Neural crest cell (in vitro differentiated cells): ENCODE measurements around the gene PFKP. TPM values are rescaled to one million over a fixed set of nuclear protein-coding genes. Genes with fewer than 3 reads are reported as not detected.

Experiments
- DNase-seq: peaks from one replicate; pipeline ENCODE4 v3.0.0; 2021; ENCODE audit warnings: low read depth, mixed read lengths, low spot score
- H3K27ac Mint-ChIP-seq: one replicate; pipeline ENCODE4 v1.8.0; 2021; ENCODE audit warnings: mild to moderate bottlenecking, mixed read lengths; ENCODE audit not compliant: unreplicated experiment
- H3K27me3 Mint-ChIP-seq: 2 replicates; pipeline ENCODE4 v1.8.0; 2021; ENCODE audit warnings: low read depth, mild to moderate bottlenecking, mixed read lengths
- H3K36me3 Mint-ChIP-seq: 2 replicates; pipeline ENCODE4 v1.8.0; 2021; ENCODE audit warnings: low read depth, mild to moderate bottlenecking, mixed read lengths
- H3K4me1 Mint-ChIP-seq: 2 replicates; pipeline ENCODE4 v1.8.0; 2021; ENCODE audit warnings: mixed read lengths
- H3K4me3 Mint-ChIP-seq: one replicate; pipeline ENCODE4 v1.8.0; 2021; ENCODE audit warnings: mild to moderate bottlenecking, mixed read lengths
- H3K9me3 Mint-ChIP-seq: 2 replicates; pipeline ENCODE4 v1.8.0; 2021; ENCODE audit warnings: mixed read lengths
- CTCF ChIP-seq: fragments of 200-600 bp; sonication (generic); conservative IDR thresholded peaks from 2 replicates; pipeline ENCODE4 v1.5.0; 2021; ENCODE audit warnings: antibody characterized with exemption, mild to moderate bottlenecking
- total RNA-seq: library from RNA; stranded (reverse); gene quantifications from 2 replicates; pipeline ENCODE4 v1.2.1, GENCODE V29; 2021

Gene PFKP
- total RNA-seq, 1 donor from 2014 or later = 18.9 TPM

GRCh38 chr10:3023892-3024291 lies 43.5 kb upstream of the PFKP start:
- peaks cover 3% of the 10 kb centered on the region for H3K4me1 Mint-ChIP-seq
- no peak for DNase-seq
- no peaks in the 10 kb centered on the region for H3K36me3 Mint-ChIP-seq
- TF ChIP-seq CTCF = no peak
- H3K9me3 Mint-ChIP-seq = peaks cover 6% of the 10 kb centered on the region
- H3K27ac Mint-ChIP-seq = no peak overlapping the region
- H3K27me3 Mint-ChIP-seq = peaks cover 3% of the 10 kb centered on the region
- no peak overlapping the region for H3K4me3 Mint-ChIP-seq

- DNase-seq = no peak
- H3K4me3 Mint-ChIP-seq = no peak overlapping the region
- peaks cover 3% of the 10 kb centered on the region for H3K27me3 Mint-ChIP-seq
- H3K36me3 Mint-ChIP-seq = no peaks in the 10 kb centered on the region
- no peak for TF ChIP-seq CTCF
- no peak overlapping the region for H3K27ac Mint-ChIP-seq
- peaks cover 3% of the 10 kb centered on the region for H3K4me1 Mint-ChIP-seq
- H3K9me3 Mint-ChIP-seq = peaks cover 6% of the 10 kb centered on the region
Observed at GRCh38 chr10:3025026-3025683, 42.2 kb upstream of the PFKP start.

DNA sequence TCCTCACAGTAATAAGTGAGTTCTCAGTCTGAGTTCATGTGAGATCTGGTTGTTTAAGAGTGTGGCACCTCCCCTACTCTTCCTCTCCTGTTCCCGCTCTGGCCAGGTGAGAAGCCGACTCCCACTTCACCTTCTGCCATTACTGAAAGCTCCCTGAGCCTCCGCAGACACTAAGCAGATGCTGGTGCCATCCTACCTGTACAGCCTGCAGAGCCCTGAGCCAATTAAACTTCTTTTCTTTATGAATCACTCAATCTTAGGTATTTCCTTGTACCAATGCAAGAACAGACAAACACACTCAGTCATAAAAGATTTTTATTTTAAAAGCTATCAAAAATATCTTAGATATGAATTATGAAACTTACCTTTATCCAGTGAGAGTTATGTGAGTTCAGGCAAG lies 39.5 kb upstream of the PFKP start:
- H3K27ac Mint-ChIP-seq = no peak overlapping the region
- no peak for DNase-seq
- peaks cover 3% of the 10 kb centered on the region for H3K4me1 Mint-ChIP-seq
- peaks cover 3% of the 10 kb centered on the region for H3K27me3 Mint-ChIP-seq
- peaks cover 6% of the 10 kb centered on the region for H3K9me3 Mint-ChIP-seq
- TF ChIP-seq CTCF = no peak
- H3K36me3 Mint-ChIP-seq = no peaks in the 10 kb centered on the region
- H3K4me3 Mint-ChIP-seq = no peak overlapping the region

- H3K36me3 Mint-ChIP-seq = no peaks in the 10 kb centered on the region
- peaks cover 3% of the 10 kb centered on the region for H3K4me1 Mint-ChIP-seq
- DNase-seq = no peak
- H3K27me3 Mint-ChIP-seq = peaks cover 3% of the 10 kb centered on the region
- H3K27ac Mint-ChIP-seq = no peak overlapping the region
- TF ChIP-seq CTCF = no peak
- peaks cover 3% of the 10 kb centered on the region for H3K9me3 Mint-ChIP-seq
- no peak overlapping the region for H3K4me3 Mint-ChIP-seq
Observed at GRCh38 chr10:3028441-3028840, 38.9 kb upstream of the PFKP start.

- Mint-ChIP-seq H3K27me3 (peaks cover 3% of the 10 kb centered on the region), H3K9me3 (peaks cover 3% of the 10 kb centered on the region), H3K36me3 (no peaks in the 10 kb centered on the region), H3K4me3 (no peak overlapping the region), H3K27ac (no peak overlapping the region), H3K4me1 (peaks cover 3% of the 10 kb centered on the region)
- TF ChIP-seq CTCF = no peak
- no peak for DNase-seq
Observed at GRCh38 chr10:3030765-3031164, 36.6 kb upstream of the PFKP start.
